LNCaP clone FGC (cell line): ENCODE measurements around the gene MALRD1.

Source experiments
- DNase-seq: peaks from one replicate; pipeline ENCODE4 v3.0.0-alpha.2; 2011; ENCODE audit warnings: low read depth
- H3K4me3 ChIP-seq: 2 replicates; pipeline ENCODE4 v1.5.1; 2011; ENCODE audit warnings: mild to moderate bottlenecking, low read depth, low read length, control low read depth
- TF ChIP-seq, protein P1 (sequence below): IDR thresholded peaks from 2 replicates; pipeline ENCODE4 v1.5.1; 2012; ENCODE audit warnings: mild to moderate bottlenecking; ENCODE audit not compliant: control insufficient read depth, insufficient read depth; ENCODE audit errors: extremely low read depth

Gene MALRD1

DNA sequence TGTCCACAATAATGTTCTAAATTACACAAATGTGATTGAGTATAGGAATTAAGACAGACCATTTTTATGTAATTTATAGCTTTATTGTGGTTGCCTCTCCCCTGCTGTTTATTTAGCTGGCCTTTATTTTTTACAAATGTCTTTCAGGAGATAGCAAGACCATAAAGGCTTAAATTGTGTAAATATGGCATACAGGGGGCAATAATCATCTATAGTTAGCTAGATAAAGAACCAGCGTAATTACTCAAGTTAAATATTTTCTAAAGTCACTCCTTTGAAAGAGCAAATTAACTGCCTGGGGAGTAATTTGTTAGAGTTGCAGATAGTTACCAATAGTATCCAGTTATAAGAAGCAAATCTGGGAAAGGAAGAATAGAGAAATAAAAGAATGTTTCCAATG lies at the start of gene MALRD1:
Gene MALRD1 (plus strand): TSS at position 313 of the 400 bp plus-strand sequence. CDS start 138 bp downstream, outside the sequence.
- TF ChIP-seq, protein P1, sequence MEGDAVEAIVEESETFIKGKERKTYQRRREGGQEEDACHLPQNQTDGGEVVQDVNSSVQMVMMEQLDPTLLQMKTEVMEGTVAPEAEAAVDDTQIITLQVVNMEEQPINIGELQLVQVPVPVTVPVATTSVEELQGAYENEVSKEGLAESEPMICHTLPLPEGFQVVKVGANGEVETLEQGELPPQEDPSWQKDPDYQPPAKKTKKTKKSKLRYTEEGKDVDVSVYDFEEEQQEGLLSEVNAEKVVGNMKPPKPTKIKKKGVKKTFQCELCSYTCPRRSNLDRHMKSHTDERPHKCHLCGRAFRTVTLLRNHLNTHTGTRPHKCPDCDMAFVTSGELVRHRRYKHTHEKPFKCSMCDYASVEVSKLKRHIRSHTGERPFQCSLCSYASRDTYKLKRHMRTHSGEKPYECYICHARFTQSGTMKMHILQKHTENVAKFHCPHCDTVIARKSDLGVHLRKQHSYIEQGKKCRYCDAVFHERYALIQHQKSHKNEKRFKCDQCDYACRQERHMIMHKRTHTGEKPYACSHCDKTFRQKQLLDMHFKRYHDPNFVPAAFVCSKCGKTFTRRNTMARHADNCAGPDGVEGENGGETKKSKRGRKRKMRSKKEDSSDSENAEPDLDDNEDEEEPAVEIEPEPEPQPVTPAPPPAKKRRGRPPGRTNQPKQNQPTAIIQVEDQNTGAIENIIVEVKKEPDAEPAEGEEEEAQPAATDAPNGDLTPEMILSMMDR = no peak
- H3K4me3 ChIP-seq = no peak within 1 kb of the TSS
- DNase-seq = no peak

GRCh38 chr10:19003341-19003740 lies 45.3 kb upstream of the MALRD1 start:
- TF ChIP-seq, protein P1 = no peak
- H3K4me3 ChIP-seq = no peak overlapping the region
- DNase-seq = no peak

GRCh38 chr10:19012111-19012510 lies 36.5 kb upstream of the MALRD1 start:
- DNase-seq = no peak
- TF ChIP-seq, protein P1 = no peak

DNA sequence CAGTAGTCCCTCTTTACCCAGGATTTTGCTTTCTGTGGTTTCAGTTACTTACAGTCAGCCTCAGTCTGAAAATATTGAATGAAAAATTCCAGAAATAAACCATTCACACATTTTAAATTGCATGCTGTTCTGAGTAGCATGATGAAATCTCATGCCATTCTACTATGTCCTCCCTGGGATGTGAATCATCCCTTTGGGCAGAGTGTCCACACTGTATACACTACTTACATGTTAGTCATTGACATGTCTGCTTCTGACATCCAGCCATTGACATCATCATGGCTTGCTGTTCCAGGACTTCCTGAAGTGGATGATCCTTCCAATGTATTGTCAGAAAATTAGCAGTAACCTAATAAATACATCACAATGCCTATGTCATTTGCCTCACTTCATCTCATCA lies 34.6 kb upstream of the MALRD1 start:
- no peak overlapping the region for H3K4me3 ChIP-seq
- no peak for DNase-seq

More at GRCh38 chr10:19012111-19012510, 36.5 kb upstream of the MALRD1 start:
- H3K4me3 ChIP-seq = no peak overlapping the region

GRCh38 chr10:19014498-19014897 lies 34.1 kb upstream of the MALRD1 start:
- TF ChIP-seq, protein P1 = no peak
- no peak for DNase-seq
- no peak overlapping the region for H3K4me3 ChIP-seq

More for the DNA sequence above, 34.6 kb upstream of the MALRD1 start:
- TF ChIP-seq, protein P1 = no peak

- no peak for DNase-seq
- TF ChIP-seq, protein P1 = no peak
- H3K4me3 ChIP-seq = no peak overlapping the region
Observed at GRCh38 chr10:19017116-19017890, 31.3 kb upstream of the MALRD1 start.

DNA sequence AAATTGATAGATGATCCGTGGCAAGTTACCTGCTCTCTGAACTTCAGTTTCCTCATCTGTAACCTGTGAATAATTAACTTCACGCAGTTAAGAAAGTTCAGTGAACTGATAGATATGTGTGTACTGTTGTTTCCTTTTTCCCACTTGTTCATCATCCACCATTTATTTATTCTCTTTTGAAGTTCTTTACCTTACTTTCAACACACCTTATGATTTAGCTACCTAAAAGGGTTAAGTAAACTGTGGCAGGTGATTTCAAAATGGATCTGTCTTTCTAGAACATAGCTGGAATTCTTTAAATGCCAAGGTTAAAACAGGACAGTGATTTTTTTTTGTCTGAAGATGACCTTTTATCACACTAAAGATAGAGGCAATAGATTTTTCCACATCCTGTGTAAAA lies 27.4 kb upstream of the MALRD1 start:
- no peak overlapping the region for H3K4me3 ChIP-seq
- DNase-seq = no peak
- TF ChIP-seq, protein P1 = no peak
